Measurements from ENCODE around the gene ABLIM3.

ABLIM3 gene

GRCh38 chr5:149304195-149305078, 163.1 kb downstream of the ABLIM3 start:
- H3K9me3 ChIP-seq (ENCODE audit: insufficient read depth, low read depth, low read length), result no peaks in the 10 kb centered on the region
- H3K9ac ChIP-seq (ENCODE audit: low read depth, low read length), result no peak overlapping the region
- H3K4me3 ChIP-seq (ENCODE audit: low read length), result no peak overlapping the region
- no peaks in the 10 kb centered on the region for H3K27me3 ChIP-seq (ENCODE audit: insufficient read depth, low read length)
- no peaks in the 10 kb centered on the region for H3K4me1 ChIP-seq (ENCODE audit: insufficient read depth, low read length)
- 88% methylated on average over 11 of the region's 11 CpGs for WGBS
- no peaks in the 10 kb centered on the region for H3K36me3 ChIP-seq (ENCODE audit: insufficient read depth, low read length)
- H3K27ac ChIP-seq (ENCODE audit: low read depth, low read length), result no peak overlapping the region

GRCh38 chr5:149309354-149309753, 168.1 kb downstream of the ABLIM3 start:
- no peak overlapping the region for H3K4me3 ChIP-seq (ENCODE audit: low read length)
- 97% methylated on average over 6 of the region's 6 CpGs for WGBS
- no peaks in the 10 kb centered on the region for H3K36me3 ChIP-seq (ENCODE audit: insufficient read depth, low read length)
- no peaks in the 10 kb centered on the region for H3K27me3 ChIP-seq (ENCODE audit: insufficient read depth, low read length)
- H3K9ac ChIP-seq (ENCODE audit: low read depth, low read length), result no peak overlapping the region
- no peaks in the 10 kb centered on the region for H3K9me3 ChIP-seq (ENCODE audit: insufficient read depth, low read depth, low read length)
- H3K4me1 ChIP-seq (ENCODE audit: insufficient read depth, low read length), result peaks cover 9% of the 10 kb centered on the region; the same call in 1 of the 2 replicates
- no peak overlapping the region for H3K27ac ChIP-seq (ENCODE audit: low read depth, low read length)
